NCI-H1417 treated with DMSO at 0.1 percent for 48 hours (cell line): ENCODE measurements around the gene PTPRCAP.

Source experiments
- DNase-seq: peaks from one replicate; lab custom pipeline; 2025; lab: John Stamatoyannopoulos, UW

PTPRCAP gene

GRCh38 chr11:67465189-67465510 lies 27.7 kb upstream of the PTPRCAP start:
- no peak for DNase-seq

DNA sequence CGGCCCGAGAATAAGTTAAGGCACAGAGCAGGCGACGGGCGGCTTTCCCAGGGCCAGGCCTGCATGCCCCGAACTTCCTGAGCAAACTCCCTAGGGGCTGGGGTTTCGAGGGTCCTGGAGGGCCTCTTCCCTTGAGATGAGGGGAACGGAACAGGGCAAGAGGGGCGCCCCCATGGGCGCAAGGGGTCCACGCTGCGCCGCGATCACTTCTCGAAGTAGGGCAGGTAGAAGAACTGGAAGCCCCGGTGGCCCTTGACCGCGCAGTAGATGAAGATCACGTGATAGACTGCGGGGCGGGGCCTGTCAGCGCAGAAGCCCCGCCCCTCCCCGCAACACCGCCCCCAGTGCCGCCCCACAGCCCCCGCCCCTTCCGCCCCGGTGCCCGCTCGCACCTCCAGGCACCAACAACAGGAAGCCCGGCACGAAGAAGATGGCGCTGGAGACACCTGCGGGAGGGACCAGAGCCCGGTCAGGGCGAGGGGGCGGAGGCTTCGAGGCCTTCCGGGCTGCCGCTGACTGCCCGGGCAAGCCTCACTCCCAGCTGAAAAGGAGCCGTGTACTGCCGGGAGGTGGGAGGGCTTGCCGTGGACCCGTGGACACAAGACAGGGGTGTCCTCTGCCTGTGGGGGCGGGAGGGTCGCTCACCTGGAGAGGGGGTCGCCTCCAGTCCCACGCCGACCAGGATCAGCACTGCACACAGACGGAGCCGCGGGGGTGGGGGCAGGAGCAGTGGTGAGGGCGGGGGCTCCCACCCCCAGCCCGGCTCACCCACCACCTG lies 27.1 kb upstream of the PTPRCAP start:
- peak; percentile 72 for DNase-seq

DNA sequence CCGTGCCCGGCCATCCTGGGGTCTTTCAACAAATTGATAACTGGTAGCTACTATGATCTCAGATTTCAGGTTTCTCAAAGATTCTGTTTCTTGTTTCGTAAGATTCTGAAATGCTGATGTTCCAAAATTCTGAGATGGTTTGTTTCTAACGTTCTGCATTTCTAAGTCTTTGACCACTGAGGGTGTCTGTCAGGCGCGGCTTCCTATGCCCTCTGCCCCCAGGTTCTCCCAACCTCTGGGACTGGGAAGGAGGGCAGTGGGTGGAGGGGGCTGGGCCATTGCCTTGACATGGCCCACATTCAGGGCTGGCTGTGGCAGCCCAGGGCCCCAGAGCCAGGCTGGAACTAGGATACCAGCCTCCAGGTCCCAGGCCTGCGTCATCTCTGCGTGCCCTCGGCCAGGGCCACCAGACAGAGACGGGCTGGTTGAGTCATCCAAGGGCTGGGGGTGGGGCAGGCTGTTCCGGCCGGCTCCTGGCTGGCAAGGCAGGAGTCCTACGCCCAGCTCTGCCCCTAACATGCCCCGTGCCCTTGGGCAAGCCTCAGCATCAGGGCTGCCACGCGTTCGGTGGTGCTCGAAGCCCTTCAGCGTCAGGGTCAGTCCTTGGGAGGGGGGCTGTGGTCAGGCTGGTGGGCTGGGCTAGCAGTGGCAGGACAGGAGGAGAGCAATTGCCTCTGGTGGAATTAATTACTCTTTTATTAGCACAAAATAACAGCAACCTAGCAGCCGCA lies 26.4 kb upstream of the PTPRCAP start:
- DNase-seq: no peak

GRCh38 chr11:67463186-67463585 lies 25.7 kb upstream of the PTPRCAP start:
- DNase-seq: no peak

GRCh38 chr11:67458266-67458665 lies 20.8 kb upstream of the PTPRCAP start:
- DNase-seq: no peak

DNA sequence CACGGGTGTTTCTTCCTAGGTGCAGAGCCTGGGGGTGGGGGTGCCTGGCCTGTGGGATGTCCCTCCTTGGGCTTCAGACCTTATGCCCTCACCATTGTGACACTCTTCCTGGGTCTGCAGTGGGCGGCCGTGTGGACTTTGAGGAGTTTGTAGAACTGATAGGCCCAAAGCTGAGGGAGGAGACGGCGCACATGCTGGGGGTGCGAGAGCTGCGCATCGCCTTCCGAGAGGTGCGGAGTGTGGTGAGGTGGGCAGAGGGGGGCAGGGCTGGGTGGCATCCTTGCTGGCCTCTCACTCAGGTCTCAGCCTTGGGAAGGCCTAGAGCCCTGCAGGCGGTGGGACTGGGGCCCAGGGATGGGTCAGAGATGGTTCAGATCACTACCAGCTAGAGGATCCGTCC lies 20.0 kb upstream of the PTPRCAP start:
- no peak for DNase-seq

DNA sequence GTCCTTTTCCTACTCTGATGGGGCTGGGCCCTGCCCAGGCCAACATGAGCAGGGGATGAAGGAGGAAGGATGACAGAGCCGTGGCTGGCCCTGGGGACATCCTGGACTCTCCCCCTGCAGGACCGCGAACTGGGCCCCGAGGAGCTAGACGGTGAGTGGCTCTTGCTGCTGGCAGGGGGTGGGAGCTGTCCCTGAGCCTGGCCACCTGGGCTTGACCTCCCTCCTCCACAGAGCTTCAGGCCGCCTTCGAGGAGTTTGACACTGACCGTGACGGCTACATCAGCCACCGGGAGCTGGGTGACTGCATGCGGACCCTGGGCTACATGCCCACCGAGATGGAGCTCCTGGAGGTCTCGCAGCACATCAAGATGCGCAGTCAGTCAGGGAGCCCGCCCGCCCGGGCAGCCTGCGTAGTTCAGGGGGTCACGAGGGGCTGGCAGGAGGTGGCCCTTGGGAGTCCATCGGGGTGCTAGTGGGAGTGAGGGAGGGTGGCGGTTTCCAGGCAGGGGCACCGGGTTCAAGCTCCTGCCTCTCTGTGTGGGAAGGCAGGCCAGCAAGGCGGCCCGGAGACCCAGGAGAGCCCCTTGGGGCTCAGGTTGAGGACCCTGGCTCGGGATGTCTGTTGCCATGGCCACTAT lies 18.7 kb upstream of the PTPRCAP start:
- no peak for DNase-seq

DNA sequence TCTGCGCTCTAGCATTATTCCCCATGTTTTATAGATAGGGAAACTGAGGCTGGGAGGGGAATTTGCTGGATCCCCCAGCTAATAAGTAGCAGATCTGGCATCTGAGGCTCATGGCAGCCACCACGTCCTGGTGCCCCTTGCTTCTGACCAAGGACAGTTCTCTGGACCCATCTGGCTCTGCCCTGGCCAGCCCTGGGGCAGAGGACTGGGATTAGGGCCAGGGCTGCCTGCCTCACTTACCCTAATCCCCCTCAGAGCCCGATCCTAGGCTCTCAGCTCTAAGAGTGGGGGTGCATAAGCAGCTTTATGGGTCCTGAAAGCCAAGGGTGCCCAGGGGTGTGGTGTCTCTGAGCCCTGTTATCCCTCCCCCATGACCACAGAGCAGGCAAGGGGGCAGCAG lies 17.6 kb upstream of the PTPRCAP start, which contains the start of gene CABP4:
TSS of gene CABP4 (plus strand) at position 301 of the 400 bp plus-strand sequence. CDS start at position 371, 70 bp downstream.
- DNase-seq: no peak

GRCh38 chr11:67453816-67454732 lies 16.6 kb upstream of the PTPRCAP start:
- DNase-seq: no peak

GRCh38 chr11:67452141-67452952 lies 14.9 kb upstream of the PTPRCAP start, which contains the start of gene GPR152:
Gene GPR152 (minus strand): TSS chr11:67452729. CDS start chr11:67452724, 5 bp downstream.
- DNase-seq: no peak

- no peak for DNase-seq
Measured at GRCh38 chr11:67451658-67451976, 14.1 kb upstream of the PTPRCAP start.

DNA sequence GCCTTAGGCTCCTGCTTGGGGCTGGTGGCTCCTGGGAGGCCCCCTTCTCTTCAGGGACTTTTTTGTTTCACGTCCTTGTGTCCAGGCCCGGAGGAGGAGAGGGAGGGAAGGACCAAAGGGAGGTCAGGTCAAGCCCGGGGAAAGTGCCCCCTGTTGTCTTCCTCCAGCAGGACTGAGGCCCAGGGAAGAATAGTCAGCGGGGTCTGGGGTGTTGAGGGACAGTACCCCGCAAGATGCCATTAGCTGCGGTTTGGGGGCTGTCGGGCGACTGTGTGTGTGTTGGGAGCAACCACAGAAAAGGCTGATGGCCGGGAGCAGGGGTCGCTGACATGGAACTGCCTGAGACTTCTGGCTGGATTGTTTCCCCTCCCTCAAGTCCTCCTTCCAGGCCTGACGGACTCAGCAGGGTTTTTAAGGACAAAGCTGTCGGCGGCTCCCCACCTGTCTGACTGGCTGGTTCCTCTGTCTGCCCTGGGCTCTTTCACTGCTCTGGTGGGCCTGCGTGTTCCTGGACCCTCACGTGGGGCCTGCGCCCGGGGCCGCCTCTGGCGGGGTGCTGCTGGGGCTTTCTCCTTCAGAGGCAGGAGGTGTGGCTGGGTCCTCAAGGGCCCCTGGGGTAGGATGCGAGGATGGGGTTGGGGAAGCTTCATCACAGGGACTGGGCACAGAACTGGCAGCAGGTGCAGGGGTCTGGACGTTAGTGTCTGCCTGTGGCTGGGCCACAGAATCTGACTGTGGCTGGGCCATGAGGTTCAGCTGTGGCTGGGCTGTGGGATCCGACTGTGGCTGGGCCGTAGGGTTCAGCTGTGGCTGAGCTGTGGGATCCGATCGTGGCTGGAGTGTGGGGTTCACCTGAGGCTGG lies 13.5 kb upstream of the PTPRCAP start:
- DNase-seq: no peak

- DNase-seq: no peak
Measured at GRCh38 chr11:67449116-67449844, 11.8 kb upstream of the PTPRCAP start.

GRCh38 chr11:67448220-67448609 lies 10.7 kb upstream of the PTPRCAP start:
- DNase-seq: no peak

GRCh38 chr11:67445515-67445914 lies 8.0 kb upstream of the PTPRCAP start:
- no peak for DNase-seq

GRCh38 chr11:67442504-67443404 lies 5.3 kb upstream of the PTPRCAP start:
- DNase-seq: no peak

GRCh38 chr11:67441731-67442351 lies 4.4 kb upstream of the PTPRCAP start:
- DNase-seq: no peak

DNA sequence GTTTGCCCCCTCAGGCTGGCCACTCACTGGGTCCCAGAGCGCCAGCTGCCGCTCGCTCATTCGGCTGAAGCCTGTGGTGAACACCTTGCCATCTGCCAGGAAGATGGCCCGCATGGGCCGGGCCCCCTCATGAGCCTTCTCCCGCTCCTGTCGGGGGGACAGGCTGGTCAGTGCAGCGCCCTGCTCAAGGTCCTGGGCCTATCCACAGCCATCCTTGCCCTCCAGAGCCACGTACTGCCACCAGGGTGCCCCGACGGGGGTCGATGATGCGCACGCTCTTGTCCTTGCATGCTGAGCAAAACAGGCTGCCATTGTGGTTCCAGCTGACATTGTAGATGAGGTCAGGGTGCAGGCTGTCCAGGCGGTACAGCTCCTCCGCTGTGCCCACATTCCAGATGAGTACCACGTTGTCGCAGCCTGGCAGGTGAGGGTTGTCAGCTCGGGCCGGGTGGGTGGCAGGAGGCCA lies 3.6 kb upstream of the PTPRCAP start:
- no peak for DNase-seq
